ENCODE data around the gene TDG.

DNA sequence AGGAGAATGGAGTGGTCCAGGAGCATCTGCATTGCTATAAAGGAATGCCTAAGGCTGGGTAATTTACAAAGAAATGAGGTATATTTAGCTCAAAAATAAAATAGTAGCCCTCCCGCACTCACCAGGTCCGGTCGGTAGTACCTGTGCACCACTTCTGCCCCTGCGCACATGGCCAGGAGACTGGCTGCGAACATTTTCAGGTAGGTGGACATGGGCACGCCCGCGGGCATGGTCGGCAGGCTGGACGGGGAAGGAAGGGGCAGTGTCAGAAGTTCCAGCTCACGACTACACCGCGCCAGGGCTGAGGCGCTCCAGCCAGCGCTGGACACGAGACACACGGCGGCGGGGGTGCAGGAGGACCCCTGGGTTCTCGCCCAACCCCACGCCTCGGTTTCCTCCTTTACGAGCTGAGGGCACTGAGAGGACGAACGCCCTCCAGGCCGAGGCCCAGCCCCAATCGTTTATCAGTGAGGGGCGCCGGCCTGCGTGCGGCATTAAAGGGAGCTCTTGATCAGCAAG lies 9.1 kb upstream of the TDG start:
- TF ChIP-seq POLR2A (IDR thresholded peaks at IDR 0.05) (no peak), CTCF (IDR thresholded peaks at IDR 0.05) (no peak), POLR2AphosphoS5 (IDR thresholded peaks at IDR 0.05) (no peak)

All from upper lobe of left lung (tissue), 4 donors.